ENCODE results near the gene LAIR1.
"Not testable (repeated sequence)": the region's sequence is repeated elsewhere in the genome, so short reads cannot be mapped to it uniquely, and the experiment has no call there.

Gene LAIR1

DNA sequence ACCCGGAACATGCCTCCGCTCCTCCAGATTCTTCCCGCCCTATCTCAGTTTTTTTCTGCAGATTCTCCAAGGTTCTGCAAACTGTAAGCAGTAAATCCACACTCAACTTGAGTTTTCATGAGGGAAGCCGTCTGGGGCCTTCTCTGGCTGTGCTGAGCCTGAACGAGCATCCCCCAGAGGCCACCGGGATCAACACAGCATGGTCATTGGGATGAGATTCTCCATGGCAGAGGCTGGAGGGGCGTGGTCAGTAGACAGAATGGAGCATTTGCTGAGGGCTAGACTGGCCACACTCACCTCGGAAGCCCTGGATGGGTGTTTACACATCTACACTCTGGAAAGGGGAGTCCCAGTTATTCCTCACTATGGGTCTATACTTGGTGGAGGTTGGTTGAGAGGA lies 23.4 kb downstream of the LAIR1 start:
- DNase-seq (ENCODE audit: low spot score): no peak

DNA sequence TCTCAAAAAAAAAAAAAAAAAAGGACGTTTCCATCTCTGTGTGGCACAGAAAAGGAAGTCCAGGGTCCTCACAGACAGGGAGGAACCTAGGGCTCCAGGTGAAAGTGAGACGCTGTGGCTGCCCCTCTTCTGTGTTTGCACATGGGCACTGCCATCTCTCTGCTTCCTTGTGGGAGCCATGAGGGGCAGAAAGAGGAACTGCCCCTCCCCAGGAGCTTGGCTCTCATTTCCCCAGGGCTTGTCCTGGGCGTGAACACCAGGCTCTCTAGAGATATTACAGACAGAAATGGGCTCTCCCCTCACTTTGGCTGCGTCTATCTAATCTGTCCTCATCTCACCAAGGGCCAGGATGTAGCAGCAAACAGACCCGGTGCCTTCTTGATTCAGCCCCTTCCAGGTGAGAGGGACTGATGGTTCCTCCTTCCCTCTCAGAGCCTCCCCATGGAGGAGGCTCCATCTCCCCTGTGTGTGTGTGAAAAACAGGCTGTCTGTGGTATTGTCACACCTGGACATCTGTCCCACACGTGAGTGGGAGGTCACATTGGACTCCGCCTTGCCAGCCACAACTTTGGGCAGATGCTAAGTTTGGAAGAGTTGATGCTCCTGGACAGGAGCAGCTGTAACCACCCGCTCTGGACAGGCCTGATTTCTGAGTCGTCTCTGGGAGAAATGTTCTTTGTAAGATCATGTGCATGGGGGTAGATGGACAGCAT lies 24.9 kb downstream of the LAIR1 start:
- no peak for DNase-seq (ENCODE audit: low spot score)

DNA sequence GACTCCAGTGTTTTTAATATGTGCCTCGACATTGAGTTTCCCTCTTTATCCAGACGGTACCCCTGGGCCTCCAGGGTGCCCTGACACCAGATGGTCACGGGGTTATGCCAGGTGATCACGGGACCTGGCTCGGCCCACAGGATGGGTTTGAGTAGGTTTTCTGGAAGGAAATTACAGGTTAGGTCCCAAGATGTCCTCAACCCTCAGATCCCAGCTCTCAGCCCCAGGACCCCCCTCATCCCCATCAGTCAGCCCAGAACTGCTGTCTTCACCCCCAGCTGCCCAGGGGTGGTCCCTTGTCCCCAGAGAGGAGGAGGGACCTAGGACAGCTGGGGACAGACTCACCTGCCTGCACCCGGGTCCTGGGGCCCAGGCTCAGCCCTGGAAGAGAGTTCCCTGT lies 26.2 kb downstream of the LAIR1 start:
- DNase-seq (ENCODE audit: low spot score): no peak

DNA sequence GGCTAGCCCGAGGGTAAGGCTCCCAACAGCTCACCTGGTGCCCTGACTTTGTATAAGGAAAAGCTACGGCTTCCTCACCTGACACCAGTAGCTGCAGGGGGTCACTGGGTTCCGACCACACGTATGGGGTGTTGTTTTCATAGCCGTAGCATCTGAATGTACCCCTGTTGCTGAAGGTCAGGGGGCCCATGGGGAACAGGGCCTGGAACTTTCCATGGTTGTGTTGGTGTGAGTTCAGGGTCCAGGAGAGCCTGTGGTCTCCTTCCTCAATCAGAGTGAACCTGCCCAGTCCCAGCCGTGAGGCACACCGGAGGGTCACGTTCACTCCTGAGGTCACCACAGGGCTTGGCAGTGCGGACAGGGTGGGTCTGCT lies 26.9 kb downstream of the LAIR1 start:
- no peak for DNase-seq (ENCODE audit: low spot score)

DNA sequence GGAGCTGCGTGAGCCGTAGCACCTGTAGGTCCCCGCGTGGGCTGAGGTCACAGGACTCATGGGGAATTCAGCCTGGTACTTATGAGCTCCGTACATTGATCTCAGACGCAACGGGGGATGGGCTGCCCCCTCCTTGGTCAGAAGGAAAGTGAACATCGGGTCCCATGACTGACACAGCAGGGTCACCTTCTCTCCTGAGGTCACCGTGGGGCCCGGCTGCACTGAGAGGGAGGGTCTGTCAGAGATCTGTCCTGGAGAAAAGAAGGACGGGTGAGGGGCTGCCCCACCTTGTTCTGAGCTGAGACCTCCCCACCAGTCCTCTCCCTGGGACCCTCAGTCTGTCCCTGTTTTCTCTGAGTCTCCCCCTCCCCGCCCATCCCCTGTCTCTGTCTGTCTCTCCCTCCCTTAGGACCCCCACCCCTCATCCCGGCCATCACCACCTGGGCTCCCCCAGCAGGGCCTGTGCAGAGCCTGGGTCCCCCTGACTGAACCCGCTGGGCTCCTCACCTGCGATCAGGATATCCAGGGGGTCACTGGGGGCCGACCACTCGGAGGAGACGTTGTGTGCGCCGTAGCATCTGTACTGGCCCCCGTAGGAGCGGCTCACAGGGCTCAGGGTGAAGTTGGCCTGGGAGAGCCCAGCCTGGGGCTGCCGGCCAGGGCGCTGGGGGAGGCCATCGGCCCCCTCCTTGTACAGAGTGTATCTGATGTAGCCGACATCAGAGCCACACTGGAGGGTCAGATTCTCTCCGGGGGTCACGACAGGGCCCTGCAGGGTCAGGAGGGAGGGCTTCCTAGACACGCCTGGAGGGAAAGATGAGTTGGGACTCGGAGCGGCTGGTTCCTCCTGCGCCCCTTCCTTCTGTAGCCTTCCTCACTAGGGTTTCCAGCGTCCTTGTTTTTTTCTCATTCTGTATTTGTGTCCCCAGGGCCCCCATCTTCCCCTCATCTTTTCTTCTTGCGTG lies 27.6 kb downstream of the LAIR1 start:
- DNase-seq (ENCODE audit: low spot score): no peak

DNA sequence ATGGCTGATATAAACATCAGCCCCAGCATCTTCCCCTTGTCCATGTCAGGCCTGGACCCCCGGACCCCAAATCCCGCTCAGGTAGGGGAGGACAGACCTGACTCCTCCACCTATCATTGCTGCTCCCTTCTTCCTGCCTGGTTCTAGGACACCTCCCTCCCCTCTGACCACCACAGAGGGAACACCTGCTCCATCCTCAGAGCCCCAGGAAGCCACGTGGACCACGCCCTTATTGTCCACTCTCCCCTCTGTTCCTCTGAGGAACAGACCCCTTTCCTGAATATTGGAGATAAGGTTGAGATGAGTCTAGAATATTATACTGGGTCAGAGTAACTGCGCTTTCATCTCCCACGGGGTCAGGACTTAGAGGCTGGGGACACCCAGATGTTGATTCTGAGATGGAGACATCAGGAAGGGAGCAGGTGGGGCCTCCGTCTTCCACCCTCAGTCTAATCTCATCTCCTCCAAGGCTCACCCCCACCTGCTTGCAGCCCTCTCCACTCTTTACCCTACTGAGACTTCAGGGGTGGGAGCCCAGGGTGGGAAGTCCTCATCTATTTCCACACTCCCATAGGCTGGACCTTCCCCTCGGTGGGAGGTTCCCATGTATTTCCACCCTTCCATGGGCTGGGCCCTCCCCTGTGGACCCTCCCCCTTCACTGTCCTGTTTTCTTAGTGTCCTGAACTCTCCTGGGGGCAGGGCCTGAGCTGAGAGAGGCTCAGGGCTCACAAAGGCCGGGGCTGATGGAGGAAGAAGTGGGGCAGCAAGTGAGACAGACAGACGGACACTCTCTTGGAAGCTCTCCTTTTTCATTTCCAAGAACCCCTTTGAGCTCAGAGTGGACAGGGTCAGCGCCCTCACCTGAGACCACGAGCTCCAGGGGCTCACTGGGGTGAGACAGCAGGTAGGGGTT lies 28.5 kb downstream of the LAIR1 start:
- no peak for DNase-seq (ENCODE audit: low spot score)

DNA sequence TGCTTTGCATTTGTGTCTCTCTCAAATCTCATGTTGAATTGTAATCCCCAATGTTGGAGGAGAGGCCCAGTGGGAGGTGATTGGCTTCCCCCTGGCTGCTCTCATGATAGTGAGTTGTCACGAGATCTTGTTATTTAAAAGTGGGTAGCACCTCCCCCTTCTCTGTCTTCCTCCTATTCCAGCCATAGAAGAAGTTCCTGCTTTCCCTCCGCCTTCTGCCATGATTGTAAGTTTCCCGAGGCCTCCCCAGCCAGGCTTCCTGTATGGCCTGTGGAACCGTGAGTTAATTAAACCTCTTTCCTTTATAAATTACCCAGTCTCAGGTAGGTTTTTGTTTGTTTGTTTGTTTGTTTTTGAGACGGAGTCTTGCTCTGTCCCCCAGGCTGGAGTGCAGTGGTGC lies 29.6 kb downstream of the LAIR1 start:
- DNase-seq (ENCODE audit: low spot score): no peak

DNA sequence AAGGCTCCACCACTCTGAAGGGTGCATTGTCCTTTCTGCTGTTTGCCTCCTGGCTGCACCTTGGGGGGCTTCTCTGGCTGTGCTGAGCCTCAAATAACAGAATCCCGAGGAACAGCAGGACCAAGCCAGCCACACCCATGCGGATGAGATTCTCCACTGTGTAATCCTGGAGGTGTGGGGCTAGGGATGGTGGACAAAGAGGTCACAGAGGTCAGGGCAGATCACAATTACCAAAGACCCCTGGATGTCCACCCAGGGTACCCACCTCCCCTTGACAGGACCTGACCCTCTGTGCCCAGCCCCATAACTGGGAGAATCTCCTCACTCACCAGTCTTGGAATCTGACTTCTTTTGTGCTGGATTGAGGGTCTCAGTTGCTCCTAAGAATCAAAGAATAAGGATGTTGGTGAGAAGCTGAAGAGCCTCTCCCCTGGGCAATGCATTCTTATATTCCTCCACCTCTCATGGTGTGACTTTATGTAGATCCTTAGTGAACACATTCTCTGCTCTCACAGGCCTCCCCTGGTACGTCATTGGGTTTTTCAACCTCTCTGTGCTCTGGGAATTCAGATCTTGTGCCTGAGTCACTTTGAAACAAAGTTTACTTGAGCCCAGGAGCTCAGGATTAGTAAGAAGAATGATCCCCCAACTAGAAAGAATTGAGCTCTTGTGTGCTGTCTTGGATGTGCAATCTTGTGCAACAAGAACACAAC lies 31.0 kb downstream of the LAIR1 start:
- no peak for DNase-seq (ENCODE audit: low spot score)

DNA sequence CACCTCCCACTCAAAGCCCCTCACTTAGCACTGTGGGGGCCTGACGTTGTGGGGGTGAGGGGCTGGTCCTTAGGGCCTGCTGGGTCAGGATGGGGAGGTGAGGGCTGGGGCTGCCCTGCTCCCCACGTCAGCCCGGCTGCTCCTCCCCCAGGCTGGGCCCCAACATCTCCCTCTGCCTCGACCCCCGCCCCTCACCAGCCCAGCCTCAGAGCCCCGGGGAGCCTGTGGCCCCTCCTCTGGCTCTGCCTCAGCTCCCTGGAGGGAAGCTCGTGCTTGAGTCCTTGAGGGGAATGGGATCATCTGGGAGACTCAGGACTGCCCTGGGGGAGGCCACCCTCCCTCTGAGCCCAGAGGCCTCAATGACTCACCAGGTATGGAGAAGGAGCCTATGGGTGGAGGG lies 32.6 kb downstream of the LAIR1 start:
- DNase-seq (ENCODE audit: low spot score): no peak

DNA sequence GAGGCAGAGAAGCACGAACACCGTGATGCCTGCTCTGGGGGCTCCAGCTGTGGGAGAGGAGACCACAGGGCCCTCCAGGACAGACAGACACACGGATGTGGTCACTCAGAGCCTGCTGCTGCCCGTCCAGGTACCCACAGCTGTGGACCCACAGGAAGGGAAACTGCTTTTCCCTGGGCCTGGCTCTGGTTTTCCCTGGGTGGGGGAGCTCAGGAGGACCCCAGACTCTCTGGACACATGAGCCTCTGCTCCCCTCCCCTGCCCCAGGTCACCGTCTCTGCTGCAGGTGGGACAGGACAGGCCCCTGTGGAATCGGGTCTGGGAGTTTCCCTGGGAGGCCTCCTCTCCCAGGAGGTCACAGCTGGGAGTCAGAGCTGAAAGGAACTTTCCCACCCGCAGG lies 33.1 kb downstream of the LAIR1 start:
- no peak for DNase-seq (ENCODE audit: low spot score)

DNA sequence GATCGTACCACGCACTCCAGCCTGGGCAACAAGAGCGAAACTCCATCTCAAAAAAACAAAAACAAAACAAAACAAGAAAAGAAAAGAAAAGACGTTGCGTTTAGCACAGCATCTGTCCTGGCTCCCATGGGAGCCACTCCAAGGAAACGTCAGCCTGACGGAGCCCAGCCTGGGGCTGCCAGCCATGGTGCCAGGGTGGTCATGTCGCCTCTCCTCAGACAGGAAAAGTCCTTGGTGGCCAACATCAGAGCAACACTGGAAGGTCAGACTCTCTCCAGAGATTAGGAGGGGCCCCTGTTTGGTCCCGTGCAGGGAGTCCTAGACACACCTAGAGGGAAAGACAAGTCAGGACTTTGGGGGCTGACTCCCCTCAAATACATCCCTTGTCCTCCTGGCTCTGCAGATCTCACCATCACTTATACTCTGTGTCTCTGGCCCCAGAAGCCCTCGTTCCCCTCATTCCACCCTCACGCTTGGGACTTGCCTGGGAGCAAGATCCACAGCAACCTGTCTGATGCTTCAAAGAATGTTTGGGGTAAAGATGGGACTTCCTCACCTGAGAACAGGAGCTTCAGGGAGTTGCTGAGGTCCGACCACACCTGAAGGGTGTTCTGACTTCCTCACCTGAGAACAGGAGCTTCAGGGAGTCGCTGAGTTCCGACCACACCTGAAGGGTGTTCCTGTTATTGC lies 35.1 kb downstream of the LAIR1 start:
- DNase-seq (ENCODE audit: low spot score): no peak

DNA sequence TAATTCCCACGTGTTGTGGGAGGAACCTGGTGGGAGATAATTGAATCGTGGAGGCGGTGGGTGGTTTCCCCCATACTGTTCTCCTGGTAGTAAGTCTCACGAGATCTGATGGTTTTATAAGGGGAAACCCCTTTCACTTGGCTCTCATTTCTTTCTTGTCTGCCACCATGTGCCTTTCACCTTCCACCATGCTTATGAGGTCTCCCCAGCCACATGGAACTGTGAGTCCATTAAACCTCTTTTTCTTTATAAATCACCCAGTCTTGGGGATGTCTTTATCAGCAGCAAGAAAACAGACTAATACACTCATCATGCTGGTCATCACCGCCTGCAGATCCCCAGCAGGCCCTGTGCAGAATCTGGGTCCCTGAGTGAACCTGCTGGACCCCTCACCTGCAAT lies 36.0 kb downstream of the LAIR1 start:
- DNase-seq (ENCODE audit: low spot score): not testable (repeated sequence)

DNA sequence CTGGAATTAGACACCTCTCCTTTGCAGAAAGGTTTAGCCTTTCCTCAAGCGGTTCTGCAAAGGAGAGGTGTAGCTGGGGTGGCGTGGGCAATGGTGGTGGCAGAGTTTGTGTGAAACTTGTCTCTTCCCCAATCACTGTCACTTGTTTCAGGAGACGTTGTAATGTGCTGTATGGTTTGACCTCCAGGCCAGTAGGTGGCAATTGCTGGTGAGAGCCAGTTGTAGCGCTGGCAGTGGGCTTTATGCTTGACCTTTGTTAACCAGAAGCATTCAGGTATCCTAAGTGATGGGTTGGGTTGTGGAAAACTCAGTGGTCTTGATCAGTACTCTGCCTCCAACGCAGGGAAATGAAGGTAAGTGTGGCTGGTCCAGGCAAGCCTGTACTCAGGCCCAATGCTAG lies 39.1 kb downstream of the LAIR1 start:
- DNase-seq (ENCODE audit: low spot score): no peak

DNA sequence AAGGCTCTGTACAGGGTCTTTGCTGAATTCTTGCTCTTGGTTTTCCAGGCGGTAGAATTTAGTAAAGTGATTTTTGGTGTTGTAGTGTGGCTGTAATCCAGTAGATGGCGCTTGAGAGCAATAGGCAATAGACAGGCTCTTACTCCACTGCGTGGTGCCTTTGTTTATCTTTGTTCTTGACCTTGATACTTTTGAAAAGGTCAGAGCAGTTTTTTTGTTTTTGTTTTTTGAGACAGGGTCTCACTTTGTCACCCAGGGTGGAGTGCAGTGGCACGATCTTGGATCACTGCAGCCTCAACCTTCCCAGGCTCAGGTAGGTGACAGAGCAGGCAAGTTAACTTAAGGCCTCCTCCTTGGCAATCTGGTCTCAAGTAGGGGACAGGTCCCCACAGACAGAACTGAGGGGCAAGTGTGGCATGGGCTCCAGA lies 39.5 kb downstream of the LAIR1 start:
- peak; percentile 73 for DNase-seq (ENCODE audit: low spot score)

DNA sequence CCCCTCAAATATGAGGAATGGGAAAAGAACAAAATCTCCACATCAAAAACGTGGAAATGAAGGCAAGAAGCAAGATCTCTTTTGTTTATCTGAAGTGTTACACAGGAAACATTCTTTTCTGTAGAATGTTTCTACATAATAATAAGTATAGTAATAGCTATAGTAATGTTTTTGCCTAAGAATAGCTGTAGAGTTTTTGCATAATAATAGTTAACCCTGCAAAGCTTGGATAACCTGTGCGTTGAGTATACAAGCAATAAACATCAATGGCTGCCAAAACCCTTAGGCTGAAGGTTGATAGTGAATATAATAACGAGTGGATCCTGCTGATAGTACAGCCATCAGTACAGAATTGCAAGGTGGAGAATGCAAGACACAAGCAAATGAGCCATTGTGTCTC lies 40.7 kb downstream of the LAIR1 start:
- no peak for DNase-seq (ENCODE audit: low spot score)

DNA sequence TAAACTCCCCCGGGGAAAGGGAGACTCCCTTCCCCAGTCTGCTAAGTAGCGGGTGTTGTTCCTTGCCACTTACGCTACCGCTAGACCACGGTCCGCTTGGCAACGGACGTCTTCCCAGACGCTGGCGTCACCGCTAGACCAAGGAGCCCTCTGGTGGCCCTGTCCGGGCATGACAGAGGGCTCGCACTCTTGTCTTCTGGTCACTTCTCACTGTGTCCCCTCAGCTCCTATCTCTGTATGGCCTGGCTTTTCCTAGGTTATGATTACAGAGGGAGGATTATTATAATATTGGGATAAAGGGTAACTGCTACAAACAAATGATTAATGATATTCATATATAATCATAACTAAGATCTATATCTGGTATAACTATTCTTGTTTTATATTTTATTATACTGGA lies 41.8 kb downstream of the LAIR1 start:
- not testable (repeated sequence) for DNase-seq (ENCODE audit: low spot score)

DNA sequence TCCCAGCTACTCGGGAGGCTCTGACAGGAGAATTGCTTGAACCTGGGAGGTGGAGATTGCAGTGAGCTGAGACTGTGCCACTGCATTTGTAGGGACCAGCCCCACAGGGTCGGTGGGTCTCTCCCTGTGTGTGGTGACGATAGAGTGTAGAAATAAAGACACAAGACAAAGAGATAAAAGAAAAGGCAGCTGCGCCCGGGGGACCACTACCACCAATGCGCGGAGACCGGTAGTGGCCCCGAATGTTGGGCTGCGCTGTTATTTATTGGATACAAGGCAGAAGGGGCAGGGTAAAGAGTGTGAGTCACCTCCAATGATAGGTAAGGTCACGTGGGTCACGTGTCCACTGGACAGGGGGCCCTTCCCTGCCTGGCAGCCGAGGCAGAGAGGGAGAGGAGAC lies 42.4 kb downstream of the LAIR1 start:
- not testable (repeated sequence) for DNase-seq (ENCODE audit: low spot score)

DNA sequence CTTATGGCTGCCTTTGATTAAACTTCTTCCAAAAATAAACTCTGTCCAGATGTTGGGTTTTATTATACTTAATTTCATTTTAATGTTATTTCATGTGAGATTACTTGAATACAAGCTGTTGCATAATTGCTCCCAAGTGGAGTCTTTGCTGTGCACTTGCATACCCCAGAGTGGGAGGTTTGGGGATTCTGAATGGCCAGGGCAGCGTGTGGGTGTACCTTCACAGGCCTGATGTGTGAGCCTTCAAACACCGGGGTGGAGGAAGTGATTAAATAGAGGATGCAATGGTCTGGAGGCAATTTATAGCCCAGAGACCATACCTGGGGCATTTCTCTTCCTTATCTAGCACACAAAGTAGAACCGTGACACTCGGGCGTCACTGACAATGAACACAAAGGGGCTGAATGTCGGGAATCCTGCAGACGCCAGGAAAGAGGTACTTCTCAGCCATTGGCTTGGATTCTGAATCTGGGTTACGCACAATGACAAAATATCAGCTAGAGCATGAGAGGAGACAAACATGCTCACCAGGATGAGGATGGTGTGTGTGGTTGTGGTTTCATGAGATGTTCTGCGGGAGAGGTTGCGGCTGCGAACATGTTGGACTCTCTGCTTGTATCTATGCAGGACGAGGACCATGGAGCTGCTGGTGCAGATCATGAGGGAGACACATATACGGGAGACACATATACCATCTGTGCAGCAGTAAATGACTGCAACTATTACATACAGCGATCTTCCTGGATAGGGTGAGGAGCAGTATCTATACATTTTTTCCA lies 44.6 kb downstream of the LAIR1 start:
- DNase-seq (ENCODE audit: low spot score): no peak

DNA sequence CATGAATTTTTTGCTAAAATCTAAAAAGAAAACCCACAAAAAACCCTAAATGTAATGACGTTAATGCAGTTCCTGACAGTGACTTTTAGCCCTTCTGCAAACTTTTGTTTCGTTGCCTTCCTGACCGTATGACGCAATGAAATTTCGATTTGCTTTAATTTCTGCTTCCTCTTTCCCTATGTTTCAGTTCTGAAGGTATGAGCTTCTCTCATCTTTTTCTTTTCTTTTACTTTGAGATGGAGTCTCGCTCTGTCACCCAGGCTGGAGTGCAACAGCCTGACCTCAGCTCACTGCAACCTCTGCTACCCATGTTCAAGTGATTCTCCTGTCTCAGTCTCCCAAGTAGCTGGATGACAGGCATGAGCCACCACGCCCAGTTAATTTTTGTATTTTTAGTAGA lies 45.7 kb downstream of the LAIR1 start:
- no peak for DNase-seq (ENCODE audit: low spot score)

DNA sequence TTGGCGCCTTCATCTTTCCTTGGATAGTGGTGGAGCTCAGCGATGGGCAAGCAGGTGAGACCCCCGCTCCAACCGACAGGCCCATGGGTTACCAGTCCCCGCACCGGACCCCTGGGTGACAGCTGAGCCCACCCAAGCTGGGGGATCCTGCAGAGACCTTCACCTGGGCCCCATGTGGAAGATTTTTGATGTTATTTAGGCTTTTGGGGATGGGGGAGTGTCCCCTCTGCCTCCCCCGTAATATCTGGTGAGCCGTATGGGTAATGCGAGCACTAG lies 46.8 kb downstream of the LAIR1 start:
- no peak for DNase-seq (ENCODE audit: low spot score)
